Fibroblast of peridontal ligament (primary cell): ENCODE measurements around the gene PALD1.
"Not testable (repeated sequence)": the region's sequence is repeated elsewhere in the genome, so short reads cannot be mapped to it uniquely, and the experiment has no call there.

ENCODE experiments used
- DNase-seq: peaks from one replicate; pipeline ENCODE4 v3.0.0-alpha.2; 2010; ENCODE audit errors: extremely low read depth

Gene PALD1

DNA sequence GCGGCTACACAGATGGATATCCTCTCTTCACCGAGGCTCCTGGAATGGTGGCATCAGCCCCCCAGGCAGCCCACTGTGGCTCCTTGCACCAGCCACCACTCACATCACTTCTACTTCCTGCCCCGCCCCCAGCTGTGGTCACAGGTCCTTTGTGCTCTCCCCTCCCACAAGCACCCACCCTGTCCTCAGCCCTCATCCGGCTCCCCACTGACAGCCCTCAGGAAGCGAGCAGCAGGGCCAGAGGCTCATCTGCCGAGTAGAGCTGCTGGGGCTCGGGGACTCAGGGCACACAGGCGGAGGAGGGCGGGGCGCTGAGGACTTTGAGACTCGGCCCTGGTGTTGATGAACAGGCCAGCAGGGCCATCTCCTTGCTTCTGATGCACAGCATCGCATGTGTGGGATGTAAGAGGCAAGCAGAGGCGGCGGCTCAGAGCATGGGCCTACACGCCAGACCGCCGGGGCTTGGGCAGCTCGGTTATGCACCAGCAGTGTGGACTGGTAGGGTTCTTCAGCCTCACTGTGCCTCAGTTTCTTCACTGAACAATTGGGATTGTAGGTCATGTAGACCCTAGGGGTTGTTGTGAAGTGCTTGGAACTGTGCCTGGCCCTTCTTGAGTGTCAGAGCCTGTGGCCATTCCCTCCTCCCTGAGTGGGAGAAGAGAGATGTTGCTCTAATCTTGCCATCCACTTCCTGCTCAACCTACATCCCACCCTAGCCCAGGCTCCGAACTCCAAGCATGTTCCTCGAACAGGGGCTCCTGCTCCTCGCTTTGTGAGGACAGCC lies 124.3 kb downstream of the PALD1 start, which contains the start of gene PRF1:
Gene PRF1 (minus strand): TSS at position 77 of the 784 bp plus-strand sequence. CDS start 1,839 bp downstream, outside the sequence.
- no peak for DNase-seq

GRCh38 chr10:70603449-70603801 lies 124.9 kb downstream of the PALD1 start:
- no peak for DNase-seq

DNA sequence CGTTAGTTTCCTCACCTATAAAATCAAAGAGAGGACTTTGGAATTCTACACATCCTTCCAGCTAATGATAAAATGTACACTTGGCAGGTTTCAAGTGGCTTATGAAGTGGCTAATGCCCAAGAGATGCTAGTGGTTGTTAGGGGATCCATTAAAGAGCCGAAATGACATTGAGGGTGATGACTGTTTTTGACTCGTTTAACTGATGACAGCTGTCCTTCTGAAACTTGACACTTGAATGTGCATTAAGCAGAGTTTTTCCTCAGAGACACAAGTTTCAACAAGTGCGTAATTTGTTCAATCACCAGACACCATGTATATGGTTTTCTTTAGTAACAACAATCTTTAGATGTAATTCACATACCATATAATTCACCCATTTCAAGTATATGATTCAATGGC lies 125.5 kb downstream of the PALD1 start:
- no peak for DNase-seq

DNA sequence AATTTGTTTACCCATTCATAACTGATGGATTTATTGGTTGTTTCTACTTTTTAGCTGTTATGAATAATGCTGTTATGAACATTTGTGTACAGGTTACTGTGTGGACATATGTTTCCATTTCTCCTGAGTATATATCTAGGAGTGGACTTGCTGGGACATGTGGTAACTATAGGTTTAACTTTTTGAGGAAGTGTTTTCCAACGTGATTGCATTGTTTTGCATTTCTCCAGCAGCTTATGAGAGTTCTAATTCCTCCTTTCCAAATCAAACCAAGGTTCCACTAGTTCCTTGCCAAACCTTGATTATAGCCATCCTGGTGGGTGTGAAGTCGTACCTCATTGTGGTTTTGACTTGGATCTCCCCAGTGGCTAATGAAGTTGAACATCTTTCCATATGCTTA lies 126.6 kb downstream of the PALD1 start:
- DNase-seq: no peak

- no peak for DNase-seq
Measured at GRCh38 chr10:70607936-70608335, 129.4 kb downstream of the PALD1 start.

DNA sequence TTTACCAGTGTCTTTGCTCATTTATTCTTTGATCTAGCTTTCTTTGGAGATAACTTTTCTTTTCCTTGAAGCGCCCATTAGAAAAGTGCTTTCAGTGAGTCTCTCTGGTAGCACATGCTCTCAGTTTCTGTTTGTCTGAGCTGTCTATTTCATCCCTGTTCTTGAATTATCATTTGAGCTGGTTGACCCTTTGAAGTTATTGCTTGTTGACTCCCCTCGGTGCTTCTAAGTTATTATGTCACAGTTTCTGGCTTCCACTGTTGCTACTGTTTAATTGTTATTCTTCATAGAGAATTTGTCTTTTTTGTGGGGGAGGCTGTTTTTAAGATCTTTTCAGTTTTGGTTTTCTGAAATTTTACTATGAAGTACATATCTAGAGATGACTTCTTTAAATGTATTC lies 135.4 kb downstream of the PALD1 start:
- DNase-seq: no peak

DNA sequence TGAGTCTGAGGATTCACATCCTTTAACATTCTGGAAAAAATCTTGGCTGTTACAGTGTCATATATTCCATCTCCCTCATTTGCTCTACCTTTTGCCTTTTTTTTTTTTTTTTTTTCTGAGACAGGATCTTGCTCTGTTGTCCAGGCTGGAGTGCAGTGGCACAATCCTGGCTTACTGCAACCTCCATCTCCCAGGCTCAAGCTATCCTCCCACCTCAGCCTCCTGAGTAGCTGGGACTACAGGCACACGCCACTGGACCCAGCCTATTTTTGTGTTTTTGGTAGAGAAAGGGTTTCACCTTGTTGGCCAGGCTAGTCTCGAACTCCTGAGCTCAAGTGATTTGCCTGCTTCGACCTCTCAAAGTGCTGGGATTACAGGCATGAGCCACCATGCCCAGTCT lies 135.8 kb downstream of the PALD1 start:
- not testable (repeated sequence) for DNase-seq

GRCh38 chr10:70615211-70615610 lies 136.6 kb downstream of the PALD1 start:
- DNase-seq: no peak

DNA sequence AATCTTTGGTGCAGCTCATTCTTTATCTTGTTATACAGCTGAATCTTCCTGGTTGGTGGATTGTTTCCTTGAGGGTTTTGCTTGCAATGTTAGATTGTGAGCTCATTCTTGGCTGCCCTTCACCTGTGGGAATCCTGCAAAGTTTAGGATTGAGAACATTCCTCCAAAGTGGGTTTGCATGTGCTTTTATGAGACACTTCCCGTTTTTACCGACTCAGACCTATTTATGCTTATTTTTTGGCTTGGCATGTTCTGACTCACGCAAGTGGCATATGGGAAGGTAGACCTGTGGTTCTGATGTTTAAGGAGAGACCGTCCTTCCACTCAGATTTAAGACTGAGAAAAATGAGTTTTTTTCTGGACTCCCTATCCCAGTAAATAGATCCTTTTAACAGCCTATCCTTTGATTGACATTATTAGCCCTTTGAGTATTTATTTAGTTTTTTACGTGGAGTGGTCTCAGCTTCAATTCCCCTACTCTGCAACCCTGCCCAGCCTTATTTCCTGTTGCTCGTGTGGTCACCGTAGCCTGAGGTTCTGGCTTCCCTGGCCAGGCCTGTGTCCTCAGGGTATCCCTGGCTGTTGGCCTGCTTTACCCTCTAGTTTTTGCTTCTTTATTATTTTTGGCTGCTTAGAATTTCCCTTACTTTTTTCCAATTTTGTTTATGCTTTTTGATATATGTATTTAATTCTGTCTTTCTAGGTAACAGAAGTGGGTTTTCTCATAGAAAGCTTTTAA lies 137.4 kb downstream of the PALD1 start:
- DNase-seq: no peak

DNA sequence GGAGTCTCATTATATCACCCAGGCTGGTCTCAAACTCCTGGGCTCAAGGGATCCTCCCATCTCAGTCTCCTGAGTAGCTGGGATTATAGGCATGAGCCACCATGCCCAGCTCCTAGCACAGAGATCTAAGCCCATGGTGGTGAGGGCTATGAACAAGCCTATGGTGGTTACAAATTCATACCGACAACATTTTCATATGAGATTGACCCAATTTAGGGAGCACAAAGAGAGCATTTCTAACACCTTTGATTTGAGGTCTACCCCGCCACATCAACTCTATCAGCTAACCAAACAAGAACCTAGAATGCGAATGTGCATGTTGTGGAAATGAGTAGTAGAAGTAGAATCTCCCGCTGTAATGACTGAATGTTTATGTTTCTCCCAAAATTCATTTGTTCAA lies 138.2 kb downstream of the PALD1 start:
- no peak for DNase-seq
